Parathyroid adenoma (tissue), 2 donors: ENCODE results near the gene TRABD.

Experiments
- H2AFZ ChIP-seq: fragments of 300-600 bp; sonication (generic); one replicate; pipeline ENCODE4 v1.7.0; 2017; ENCODE audit warnings: antibody characterized with exemption, mild to moderate bottlenecking
- H3K27ac ChIP-seq: fragments of 300-600 bp; sonication (generic); one replicate; pipeline ENCODE4 v1.7.0; 2017
- H3K27me3 ChIP-seq: fragments of 300-600 bp; sonication (generic); one replicate; pipeline ENCODE4 v1.7.0; 2017; ENCODE audit warnings: low read length; ENCODE audit not compliant: control insufficient read depth, insufficient read depth
- H3K36me3 ChIP-seq: fragments of 300-600 bp; sonication (generic); one replicate; pipeline ENCODE4 v1.7.0; 2017; ENCODE audit warnings: low read length; ENCODE audit not compliant: control insufficient read depth, insufficient read depth
- H3K4me1 ChIP-seq: fragments of 300-600 bp; sonication (generic); one replicate; pipeline ENCODE4 v1.7.0; 2017; ENCODE audit warnings: control low read depth
- H3K4me2 ChIP-seq: fragments of 300-600 bp; sonication (generic); one replicate; pipeline ENCODE4 v1.7.0; 2017; ENCODE audit warnings: low read length
- H3K4me3 ChIP-seq: fragments of 300-600 bp; sonication (generic); one replicate; pipeline ENCODE4 v1.7.0; 2017; ENCODE audit warnings: low read depth, low read length
- H3K79me2 ChIP-seq: fragments of 300-600 bp; sonication (generic); one replicate; pipeline ENCODE4 v1.7.0; 2017; ENCODE audit warnings: control low read depth
- H3K9ac ChIP-seq: fragments of 300-600 bp; sonication (generic); one replicate; pipeline ENCODE4 v1.7.0; 2017; ENCODE audit warnings: mild to moderate bottlenecking
- H3K9me3 ChIP-seq: fragments of 300-600 bp; sonication (generic); one replicate; pipeline ENCODE4 v1.7.0; 2017; ENCODE audit warnings: low read length; ENCODE audit not compliant: control insufficient read depth
- CTCF ChIP-seq: fragments of 300-600 bp; sonication (generic); IDR thresholded peaks from one replicate; pipeline ENCODE4 v1.7.0; 2017; ENCODE audit warnings: antibody characterized with exemption, mild to moderate bottlenecking
- donor health status: primary hyperparathyroidism.

TRABD gene

GRCh38 chr22:50198624-50199017, 12.9 kb downstream of the TRABD start:
- Histone ChIP-seq H3K9me3 (no peaks in the 10 kb centered on the region), H3K36me3 (no peaks in the 10 kb centered on the region), H2AFZ (no peak overlapping the region), H3K27ac (no peak overlapping the region), H3K79me2 (peaks cover 3% of the 10 kb centered on the region), H3K4me1 (no peaks in the 10 kb centered on the region), H3K9ac (no peak overlapping the region), H3K4me2 (no peak overlapping the region), H3K27me3 (no peaks in the 10 kb centered on the region), H3K4me3 (no peak overlapping the region)
- no peak for TF ChIP-seq CTCF

GRCh38 chr22:50199251-50199721, 13.6 kb downstream of the TRABD start:
- Histone ChIP-seq H3K79me2 (peaks cover 3% of the 10 kb centered on the region), H2AFZ (no peak overlapping the region), H3K4me3 (no peak overlapping the region), H3K9ac (no peak overlapping the region), H3K27ac (no peak overlapping the region), H3K36me3 (no peaks in the 10 kb centered on the region), H3K27me3 (no peaks in the 10 kb centered on the region), H3K4me2 (no peak overlapping the region), H3K9me3 (no peaks in the 10 kb centered on the region), H3K4me1 (no peaks in the 10 kb centered on the region)
- TF ChIP-seq CTCF: no peak

GRCh38 chr22:50199829-50200460, 14.2 kb downstream of the TRABD start:
- H3K79me2 ChIP-seq: peaks cover 3% of the 10 kb centered on the region
- no peaks in the 10 kb centered on the region for H3K27me3 ChIP-seq
- no peak for TF ChIP-seq CTCF
- no peak overlapping the region for H3K9ac ChIP-seq
- no peaks in the 10 kb centered on the region for H3K36me3 ChIP-seq
- no peak overlapping the region for H3K27ac ChIP-seq
- peak overlapping the region; percentile 72 for H2AFZ ChIP-seq
- peak overlapping the region; percentile 75 for H3K4me2 ChIP-seq
- peak overlapping the region; percentile 59 for H3K4me3 ChIP-seq
- H3K4me1 ChIP-seq: no peaks in the 10 kb centered on the region
- H3K9me3 ChIP-seq: no peaks in the 10 kb centered on the region

- Histone ChIP-seq H3K4me3 (peak within 1 kb of the TSS; percentile 59), H3K9me3 (no peaks in the 10 kb centered on the region), H3K79me2 (peaks cover 3% of the 10 kb centered on the region), H3K27ac (no peak within 1 kb of the TSS), H3K4me2 (peak within 1 kb of the TSS; percentile 75), H3K36me3 (no peaks in the 10 kb centered on the region), H3K9ac (no peak within 1 kb of the TSS), H3K27me3 (no peaks in the 10 kb centered on the region), H3K4me1 (no peaks in the 10 kb centered on the region), H2AFZ (peak within 1 kb of the TSS; percentile 72)
- no peak for TF ChIP-seq CTCF
Measured at GRCh38 chr22:50200461-50201190, 14.9 kb downstream of the TRABD start, which contains the start of gene SELENOO. Gene SELENOO (plus strand): TSS chr22:50201011. CDS start chr22:50201037, 26 bp downstream.
